Keratinocyte (primary cell): ENCODE results near the gene APP. TPM values are rescaled to one million over a fixed set of nuclear protein-coding genes. Genes with fewer than 3 reads are reported as not detected.
A peak's percentile ranks its signal among the peaks of the same experiment; 100 is the strongest.

Source experiments
- DNase-seq: peaks from one replicate; pipeline ENCODE4 v3.0.0-alpha.2; 2011; ENCODE audit warnings: low read depth, missing footprints, low spot score
- FAIRE-seq: peaks from 2 replicates; lab custom pipeline; 2011; peaks lifted over from hg19 to GRCh38; lab: Jason Lieb, UNC
- H2AFZ ChIP-seq: 2 replicates; pipeline ENCODE4 v1.6.0; 2012; ENCODE audit warnings: low read length, control low read depth, inconsistent platforms; ENCODE audit not compliant: control insufficient read depth
- H3K27ac ChIP-seq: 2 replicates; pipeline ENCODE4 v1.5.1; 2011; ENCODE audit warnings: low read length; ENCODE audit not compliant: control insufficient read depth, insufficient read depth
- H3K27me3 ChIP-seq: 3 replicates; pipeline ENCODE4 v1.6.0; 2011; ENCODE audit warnings: low read length; ENCODE audit not compliant: control insufficient read depth, insufficient read depth; ENCODE audit errors: extremely low read depth
- H3K36me3 ChIP-seq, 2 experiments: 2 replicates in 1 of 2; 3 replicates in 1 of 2; pipeline ENCODE4 v1.5.1; 2011; ENCODE audit warnings: low read length in 2 of 2, mild to moderate bottlenecking in 1 of 2; ENCODE audit not compliant: control insufficient read depth in 2 of 2, insufficient read depth in 2 of 2; ENCODE audit errors: extremely low read depth in 1 of 2
- H3K4me1 ChIP-seq: 3 replicates; pipeline ENCODE4 v1.5.1; 2011; ENCODE audit warnings: low read length; ENCODE audit not compliant: control insufficient read depth, insufficient read depth; ENCODE audit errors: extremely low read depth
- H3K4me2 ChIP-seq: 3 replicates; pipeline ENCODE4 v1.6.0; 2011; ENCODE audit warnings: low read depth, low read length; ENCODE audit not compliant: control insufficient read depth, insufficient read depth; ENCODE audit errors: extremely low read depth
- H3K4me3 ChIP-seq, 3 experiments: fragments of 200-600 bp in 1 of 3; sonication (generic) in 1 of 3; 2 replicates in 2 of 3; 3 replicates in 1 of 3; pipeline ENCODE4 v1.5.1; 2011 to 2016; ENCODE audit warnings: low read length in 3 of 3, mild to moderate bottlenecking in 3 of 3, control low read depth in 2 of 3, inconsistent platforms in 1 of 3, low read depth in 1 of 3, mixed read lengths in 1 of 3, mixed run types in 1 of 3, moderate library complexity in 1 of 3; ENCODE audit not compliant: control insufficient read depth in 2 of 3, insufficient read depth in 2 of 3; ENCODE audit errors: extremely low read depth in 1 of 3
- H3K79me2 ChIP-seq: 2 replicates; pipeline ENCODE4 v1.6.0; 2012; ENCODE audit warnings: low read length; ENCODE audit not compliant: control insufficient read depth, insufficient read depth
- H3K9ac ChIP-seq: 3 replicates; pipeline ENCODE4 v1.6.0; 2011; ENCODE audit warnings: low read length; ENCODE audit not compliant: control insufficient read depth, insufficient read depth; ENCODE audit errors: extremely low read depth
- H3K9me1 ChIP-seq: 3 replicates; pipeline ENCODE4 v1.6.0; 2011; ENCODE audit warnings: low read length; ENCODE audit not compliant: control insufficient read depth, insufficient read depth; ENCODE audit errors: extremely low read depth
- H3K9me3 ChIP-seq: 2 replicates; pipeline ENCODE4 v1.5.1; 2012; ENCODE audit warnings: low read depth, low read length; ENCODE audit not compliant: control insufficient read depth
- H4K20me1 ChIP-seq: 3 replicates; pipeline ENCODE4 v1.6.0; 2011; ENCODE audit warnings: low read length; ENCODE audit not compliant: control insufficient read depth, insufficient read depth; ENCODE audit errors: extremely low read depth
- CTCF ChIP-seq, 3 experiments: IDR thresholded peaks in 1 of 3; conservative IDR thresholded peaks in 1 of 3; optimal IDR thresholded peaks in 1 of 3; 2 replicates in 2 of 3; 3 replicates in 1 of 3; pipeline versions ENCODE3 to v1.5.1; 2011; ENCODE audit warnings: low read length in 3 of 3, mild to moderate bottlenecking in 3 of 3, moderate library complexity in 2 of 3, control low read depth in 1 of 3, inconsistent platforms in 1 of 3; ENCODE audit not compliant: insufficient read depth in 2 of 3; ENCODE audit errors: extremely low read depth in 1 of 3
- EZH2 ChIP-seq: IDR thresholded peaks from one replicate; pipeline ENCODE4 v1.6.1; 2012; ENCODE audit warnings: inconsistent platforms, mild to moderate bottlenecking, low read length, moderate library complexity
- dilution Hi-C: fragments of 300-500 bp; cut with MboI; formaldehyde crosslinking; loops from one replicate; pipeline ENCODE4 v1.7.0; 2020; ENCODE audit warnings: low sequenced_read_pairs; ENCODE audit not compliant: extremely low pct_ligation_motif_present
- polyA plus RNA-seq, 5 experiments: library from polyadenylated mRNA; depleted of rRNA in 3 of 5; stranded (reverse) in 3 of 5; stranded (forward) in 1 of 5; unstranded in 1 of 5; fragments of >200 nt; gene quantifications; 1 replicate in 1 of 5; 2 replicates in 3 of 5; 3 replicates in 1 of 5; pipeline versions ENCODE4 v1.2.1 to v1.2.3, GENCODE V29; 2011 to 2012; ENCODE audit warnings: missing spikeins in 2 of 5, low read depth in 1 of 5, low replicate concordance in 1 of 5

The APP gene
- polyA plus RNA-seq, 1 donor (not counting 4 experiments of a cell fraction or from before 2014, with no cell fraction given) = 1,015 TPM

- H3K79me2 ChIP-seq = peaks cover 72% of the 10 kb centered on the region
- H3K27ac ChIP-seq = peak overlapping the region; percentile 85
- FAIRE-seq (no peak), DNase-seq (no peak)
- H3K9me1 ChIP-seq = no peaks in the 10 kb centered on the region
- H3K9me3 ChIP-seq = no peaks in the 10 kb centered on the region
- dilution Hi-C loops = loop anchor here (25.0 kb wide), 1 partner anchor 219 kb away; no protein-coding TSS in a partner anchor
- H2AFZ ChIP-seq = no peak overlapping the region
- H4K20me1 ChIP-seq = peaks cover 23% of the 10 kb centered on the region
- peaks cover 43% of the 10 kb centered on the region for H3K4me1 ChIP-seq
- H3K4me2 ChIP-seq = peak overlapping the region; percentile 94
- H3K36me3 ChIP-seq = peaks cover 3 to 4% of the 10 kb centered on the region in 2 experiments
- TF ChIP-seq CTCF (optimal IDR thresholded peaks at IDR 0.05 in 1 of 3, IDR thresholded peaks at IDR 0.05 in 1 of 3, conservative IDR thresholded peaks at IDR 0.05 in 1 of 3; ENCODE audit: extremely low read depth in 1 of 3, insufficient read depth in 2 of 3, low read length in 3 of 3) (no peak), EZH2 (no peak)
- H3K4me3 ChIP-seq = peak overlapping the region; percentile 89 to 98 (median 97)
- peak overlapping the region; percentile 93 for H3K9ac ChIP-seq
- no peaks in the 10 kb centered on the region for H3K27me3 ChIP-seq
These were observed 2.2 kb downstream of the APP start for GRCh38 chr21:26168371-26168770.

GRCh38 chr21:26167593-26167992, 3.0 kb downstream of the APP start:
- Histone ChIP-seq H3K9me3 (no peaks in the 10 kb centered on the region), H3K36me3 (peaks cover 3 to 4% of the 10 kb centered on the region in 2 experiments), H3K79me2 (peaks cover 79% of the 10 kb centered on the region), H2AFZ (no peak overlapping the region), H3K9me1 (no peaks in the 10 kb centered on the region), H3K27me3 (no peaks in the 10 kb centered on the region), H3K4me1 (peaks cover 43% of the 10 kb centered on the region), H3K4me3 (peak overlapping the region; percentile 89 to 98 (median 97)), H4K20me1 (peaks cover 23% of the 10 kb centered on the region), H3K9ac (peak overlapping the region; percentile 93), H3K4me2 (peak overlapping the region; percentile 94), H3K27ac (peak overlapping the region; percentile 27)
- dilution Hi-C loops = loop anchor here (25.0 kb wide), 1 partner anchor 220 kb away; no protein-coding TSS in a partner anchor
- TF ChIP-seq EZH2 (no peak), CTCF (optimal IDR thresholded peaks at IDR 0.05 in 1 of 3, IDR thresholded peaks at IDR 0.05 in 1 of 3, conservative IDR thresholded peaks at IDR 0.05 in 1 of 3; ENCODE audit: extremely low read depth in 1 of 3, insufficient read depth in 2 of 3, low read length in 3 of 3) (no peak)
- DNase-seq (no peak), FAIRE-seq (no peak)
